Endometrial microvascular endothelial cells (primary cell): ENCODE results near the gene ZC3H12C. TPM values are rescaled to one million over a fixed set of nuclear protein-coding genes. Genes with fewer than 3 reads are reported as not detected.

Experiments
- in situ Hi-C: cut with HindIII; loops from 2 replicates; pipeline ENCODE4 v1.10.0; 2017; ENCODE audit warnings: low sequenced_read_pairs, low pct_unique_long_range_greater_than_20kb; ENCODE audit errors: inconsistent ontology term
- total RNA-seq: library from RNA; depleted of rRNA; stranded (reverse); fragments of >200 nt; gene quantifications from one replicate; pipeline ENCODE4 v1.2.3, GENCODE V29; 2015; ENCODE audit errors: inconsistent ontology term

Gene ZC3H12C
- total RNA-seq, 1 donor from 2014 or later: 8.2 TPM

DNA sequence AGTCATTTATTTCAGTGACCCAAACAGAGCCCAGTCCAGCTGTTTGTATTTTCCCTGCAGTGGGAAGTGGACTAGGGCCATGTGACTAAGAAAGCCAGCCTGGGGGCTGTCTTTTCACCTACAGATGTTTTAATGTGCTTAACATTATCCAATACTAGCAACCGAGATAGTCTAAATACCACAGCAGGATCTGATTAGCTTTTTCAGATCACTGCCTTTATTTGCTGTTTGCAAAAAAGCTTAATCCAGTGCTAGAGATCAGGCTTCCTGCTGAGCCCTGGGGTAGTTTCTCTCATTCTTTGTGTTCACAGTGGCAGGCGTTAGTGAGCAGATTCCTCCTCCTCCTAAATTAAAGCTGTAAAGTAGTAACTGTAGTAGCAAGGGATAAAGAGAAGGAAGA lies 35.0 kb downstream of the ZC3H12C start:
- in situ Hi-C loops: no loop called here

DNA sequence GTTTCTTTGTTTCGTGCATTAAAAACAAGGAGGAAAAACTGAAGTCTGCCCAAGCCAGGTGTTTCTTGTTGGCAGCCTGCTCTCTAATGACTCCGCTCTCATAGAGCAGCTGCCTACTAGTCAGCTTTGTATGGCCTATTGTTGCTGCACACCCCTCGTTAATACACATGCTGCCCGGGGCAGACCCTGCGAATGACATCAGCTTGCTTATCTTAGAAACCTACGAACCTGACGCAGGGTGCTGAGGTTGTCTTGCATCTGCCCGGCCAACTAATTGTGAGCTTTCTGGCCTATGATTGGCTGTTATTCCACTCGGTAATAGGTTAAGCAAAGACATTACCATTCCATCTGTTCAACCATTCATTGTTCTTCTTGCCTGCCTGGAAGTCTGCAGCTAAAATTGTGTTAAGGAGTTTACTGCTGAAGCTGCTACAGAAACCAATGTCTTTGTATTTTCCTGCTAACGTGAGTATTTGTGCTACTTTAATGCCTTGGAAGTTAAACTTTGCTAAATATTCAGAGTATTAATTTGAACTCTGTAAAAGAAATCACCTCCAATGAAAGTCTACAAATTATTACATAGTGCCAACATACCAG lies 37.5 kb downstream of the ZC3H12C start:
- in situ Hi-C loops: no loop called here

DNA sequence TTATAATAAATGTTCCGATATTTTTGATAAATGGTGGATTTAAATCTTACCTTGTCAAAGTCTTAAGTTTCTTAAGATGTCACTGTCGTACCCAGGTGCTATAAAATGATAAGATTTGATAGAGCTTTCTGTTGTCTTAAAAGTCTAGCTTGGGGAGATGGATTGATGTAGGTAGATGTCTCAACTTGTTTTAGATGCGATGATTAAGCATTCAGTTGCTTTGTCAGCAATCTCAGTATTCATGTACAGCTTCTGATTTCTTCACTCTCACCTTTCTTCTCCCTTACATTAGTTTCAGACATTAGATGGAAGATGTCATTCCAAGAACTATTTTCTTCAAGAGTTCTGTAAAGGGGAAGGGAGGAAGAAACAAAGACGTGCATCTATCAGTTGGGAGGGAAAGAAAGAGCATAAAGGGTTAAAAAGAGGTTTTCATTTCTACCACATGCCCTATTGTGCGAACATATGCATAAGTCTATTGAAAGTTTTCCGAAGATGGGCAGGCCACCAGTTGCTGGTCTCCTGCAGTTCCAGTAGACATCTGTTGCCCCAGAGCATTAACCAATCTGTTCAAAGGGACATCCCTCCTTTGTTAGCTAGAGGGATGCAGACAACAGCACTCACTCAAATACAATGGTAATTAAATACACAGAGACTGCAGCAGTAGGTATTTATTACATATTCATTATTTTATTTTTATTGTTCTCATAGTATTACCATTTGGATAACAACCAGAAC lies 38.4 kb downstream of the ZC3H12C start:
- in situ Hi-C loops: no loop called here

DNA sequence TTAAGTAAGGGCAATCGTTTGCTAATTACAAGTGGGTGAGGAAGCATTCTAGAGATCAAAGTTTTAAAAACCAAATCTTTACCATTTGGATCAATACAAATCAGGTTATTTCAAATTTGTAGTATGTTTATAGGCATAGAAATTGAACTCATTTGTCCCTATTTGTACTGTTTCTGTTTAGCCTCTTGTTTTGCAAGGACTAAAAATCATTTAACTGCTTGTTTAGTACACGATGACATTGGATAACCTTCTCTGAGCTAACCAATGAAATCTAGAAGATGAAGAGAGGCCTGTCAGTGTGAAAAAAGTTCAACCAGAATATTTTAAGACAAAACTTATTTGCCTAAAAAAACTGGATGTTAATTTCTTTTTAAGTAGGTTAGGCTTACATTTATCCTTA lies 40.0 kb downstream of the ZC3H12C start:
- in situ Hi-C loops: no loop called here

DNA sequence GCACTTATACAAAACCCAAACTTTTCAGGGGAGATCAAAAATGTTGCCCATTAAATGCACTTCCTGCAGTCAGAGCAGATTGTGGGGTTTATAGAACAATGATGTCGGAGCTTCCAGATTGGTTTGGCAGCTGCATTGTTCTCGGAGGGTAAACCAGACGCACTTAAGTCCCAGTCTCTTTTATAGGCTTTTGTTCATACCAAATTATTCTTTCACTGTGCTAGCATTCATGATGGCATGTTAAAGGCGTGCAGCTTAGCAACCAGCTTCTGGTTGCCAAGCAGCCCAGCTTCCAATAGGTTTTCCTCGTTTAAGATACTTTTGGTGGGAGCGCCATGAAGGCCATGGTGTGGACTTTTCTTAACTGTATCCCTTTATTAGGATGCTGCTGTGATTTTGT lies 40.9 kb downstream of the ZC3H12C start:
- in situ Hi-C loops: no loop called here

DNA sequence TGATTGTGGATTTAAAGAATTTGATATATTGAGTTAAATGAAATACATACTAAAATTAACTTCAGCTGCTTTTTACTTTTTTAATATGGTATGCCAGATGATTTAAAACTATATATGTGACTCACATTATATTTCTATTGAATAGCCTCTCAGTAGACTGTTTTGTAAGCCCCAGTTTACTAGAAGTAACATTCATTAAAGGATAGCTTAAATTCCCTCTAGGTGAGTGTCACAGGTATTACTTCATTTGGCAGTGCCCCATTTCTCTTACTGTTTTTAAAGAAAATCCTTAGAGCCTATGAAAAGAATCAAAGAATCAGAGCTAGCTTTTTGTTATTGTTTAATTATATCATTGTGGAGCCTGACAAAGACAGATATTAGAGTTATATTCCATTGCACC lies 48.6 kb downstream of the ZC3H12C start:
- in situ Hi-C loops: no loop called here

DNA sequence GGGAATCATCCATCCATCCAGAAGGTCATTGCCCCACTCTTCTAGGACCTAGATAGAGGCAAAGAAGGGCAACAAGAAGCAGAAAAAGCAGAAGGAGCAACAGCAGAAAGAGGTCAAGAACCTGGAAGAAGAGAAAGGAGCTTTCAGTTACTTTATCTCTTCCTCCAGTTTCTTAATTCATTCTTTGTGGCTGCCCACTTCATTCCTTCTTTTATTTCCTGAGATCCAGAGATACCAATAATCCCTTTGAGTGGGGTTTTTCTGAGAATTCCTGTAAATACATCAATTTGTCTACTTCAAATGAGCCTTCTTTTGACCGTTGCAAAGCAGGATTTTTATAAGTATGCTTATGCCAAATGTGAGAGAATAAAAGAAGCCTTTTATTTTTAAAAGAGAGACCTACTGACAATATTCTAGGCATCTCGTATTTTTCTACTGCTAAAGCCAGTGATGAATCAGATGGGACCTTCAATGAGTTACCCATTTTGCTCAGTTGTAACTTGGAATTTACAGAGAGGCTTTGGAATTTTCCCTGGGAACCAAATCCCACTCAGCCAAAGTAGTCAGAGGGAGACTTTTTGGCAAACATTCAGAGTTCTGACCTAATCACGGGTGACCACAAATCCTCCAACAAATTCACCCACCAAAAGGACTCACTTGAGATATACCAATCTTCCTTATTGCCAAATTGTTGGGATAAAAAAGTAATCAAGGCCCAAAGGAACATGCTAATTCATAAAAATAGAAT lies 54.9 kb downstream of the ZC3H12C start:
- in situ Hi-C loops: no loop called here

DNA sequence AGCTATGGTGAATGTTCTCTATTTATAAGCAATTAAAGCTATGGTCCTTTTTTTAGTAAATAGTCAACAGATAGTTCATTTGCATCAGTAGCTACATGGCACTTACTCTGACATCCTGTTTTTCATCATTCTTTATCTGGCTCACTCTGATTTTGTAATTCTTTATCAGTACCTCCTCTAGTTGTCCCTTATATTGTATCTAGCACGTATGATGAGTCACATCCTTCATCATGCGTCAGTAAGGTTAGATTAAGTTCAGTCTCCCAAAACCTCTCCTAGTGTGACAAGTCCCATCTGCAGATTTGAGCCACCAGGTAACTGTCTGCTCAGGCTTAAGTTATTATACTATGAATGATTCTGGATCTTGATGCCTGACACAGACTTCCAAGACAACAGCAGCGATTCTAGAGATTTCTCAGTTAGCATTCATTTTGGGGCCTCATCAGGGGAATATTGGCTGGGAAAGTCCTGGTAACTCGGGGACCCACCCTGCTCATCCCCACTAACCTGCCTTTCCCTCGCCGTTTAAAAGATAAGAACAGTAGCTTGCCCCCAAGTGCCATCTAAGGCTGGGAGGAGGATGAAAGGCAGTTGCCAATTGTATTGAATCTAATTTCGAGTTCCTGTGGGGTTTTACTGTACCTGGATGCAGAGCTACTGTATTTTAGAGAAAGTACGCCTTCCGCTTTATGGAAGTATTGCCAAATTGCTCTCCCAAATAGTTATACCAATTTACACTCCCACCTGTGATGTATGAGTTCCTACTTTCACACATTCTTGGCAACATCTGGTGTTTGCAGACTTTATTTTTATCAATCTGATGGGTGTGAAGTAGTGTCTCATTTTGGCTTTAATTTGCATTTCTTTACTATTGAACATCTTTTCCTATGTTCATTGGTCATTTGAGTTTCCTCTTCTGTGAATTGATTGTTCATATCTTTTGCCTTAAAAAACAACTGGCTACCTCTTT lies 55.9 kb downstream of the ZC3H12C start:
- in situ Hi-C loops: no loop called here

DNA sequence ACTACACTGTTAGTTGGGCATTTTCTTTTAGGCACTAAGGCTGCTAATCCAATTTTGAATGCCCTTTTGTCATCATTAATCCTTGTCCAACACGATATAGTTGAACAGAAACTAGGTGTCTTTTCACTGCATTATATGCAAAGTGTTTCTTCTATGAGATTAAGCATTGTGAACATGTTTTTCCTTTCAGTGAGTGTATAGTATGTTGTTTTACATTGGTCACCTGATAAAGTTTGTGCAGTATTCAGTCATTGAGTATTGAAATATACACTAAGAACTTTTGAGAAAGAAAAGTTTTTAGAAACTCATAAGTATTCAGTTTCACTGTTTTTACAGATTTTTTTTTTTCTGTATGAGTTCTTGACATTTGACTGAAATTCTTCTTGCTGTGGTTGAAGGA lies 59.0 kb downstream of the ZC3H12C start:
- in situ Hi-C loops: no loop called here

DNA sequence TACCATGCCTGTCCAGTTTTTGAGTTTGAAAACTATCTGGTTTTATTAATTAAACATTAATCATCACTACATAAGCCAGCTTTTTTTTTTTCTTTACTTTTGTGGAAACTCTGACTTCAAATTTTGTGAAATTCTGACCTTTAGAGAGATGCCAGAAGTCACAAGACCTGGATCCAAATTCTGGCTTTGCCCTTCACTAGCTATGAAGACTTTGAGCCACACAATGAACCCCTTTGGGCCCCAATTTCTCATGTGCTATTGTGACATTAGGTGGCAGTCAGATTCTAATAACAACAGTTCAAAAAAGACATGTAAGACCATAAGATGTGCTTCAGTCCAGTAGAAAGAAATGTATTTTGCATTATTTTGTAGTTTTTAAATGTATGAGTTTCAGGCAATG lies 60.3 kb downstream of the ZC3H12C start:
- in situ Hi-C loops: no loop called here

DNA sequence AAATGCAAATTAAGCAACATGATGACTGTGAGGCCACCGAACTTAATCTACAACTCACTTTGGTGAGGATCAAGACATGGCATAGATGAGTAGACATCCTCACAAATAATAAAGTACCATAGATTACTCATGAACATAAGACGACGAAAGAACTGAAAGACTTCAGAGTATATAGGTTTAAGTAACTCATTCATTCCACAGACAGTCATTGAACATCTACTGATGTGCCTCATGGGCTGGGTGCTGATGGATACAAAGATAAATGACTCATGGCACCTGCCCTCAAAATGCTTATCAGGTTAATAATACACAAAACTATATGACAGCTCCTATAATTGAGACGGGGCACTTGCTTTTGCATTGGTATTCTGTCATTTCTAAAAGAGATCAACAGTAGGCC lies 63.3 kb downstream of the ZC3H12C start:
- in situ Hi-C loops: no loop called here

DNA sequence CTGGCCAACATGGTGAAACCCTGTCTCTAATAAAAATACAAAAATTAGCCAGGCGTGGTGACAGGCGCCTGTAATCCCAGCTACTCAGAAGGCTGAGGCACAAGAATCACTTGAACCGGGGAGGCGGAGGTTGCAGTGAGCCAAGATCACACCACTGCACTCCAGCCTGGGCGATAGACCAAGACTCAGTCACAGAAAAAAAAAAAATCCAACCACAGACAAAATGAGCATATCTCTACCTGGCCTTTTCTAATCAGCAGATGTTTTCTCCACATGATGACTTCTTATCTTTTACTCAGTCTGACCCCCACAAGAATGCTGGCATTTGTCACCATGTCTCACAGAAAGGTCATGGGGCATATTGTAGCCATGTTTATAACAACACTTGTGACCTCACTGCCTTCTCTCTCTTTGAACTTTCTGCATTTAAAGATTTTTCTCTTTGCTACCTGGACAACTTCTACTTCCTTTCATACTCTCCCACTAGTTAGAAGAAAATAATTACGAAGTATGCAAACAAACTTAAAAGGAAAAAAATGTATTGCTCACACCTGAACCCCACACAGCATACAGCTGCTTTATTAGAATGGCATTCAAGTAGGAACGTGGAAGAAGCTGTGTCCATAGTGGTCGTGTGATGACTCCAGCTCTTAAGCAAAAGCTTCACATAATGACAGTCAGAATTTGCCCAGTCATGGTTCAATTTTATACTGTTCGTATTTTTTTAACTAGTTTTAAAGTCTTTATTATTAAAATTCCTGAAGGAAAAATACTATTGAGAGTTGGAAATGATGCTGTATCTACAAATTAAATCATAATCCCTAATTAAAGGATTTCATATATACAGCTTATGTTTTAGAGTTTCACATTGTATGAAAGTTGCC lies 65.4 kb downstream of the ZC3H12C start:
- in situ Hi-C loops: no loop called here

DNA sequence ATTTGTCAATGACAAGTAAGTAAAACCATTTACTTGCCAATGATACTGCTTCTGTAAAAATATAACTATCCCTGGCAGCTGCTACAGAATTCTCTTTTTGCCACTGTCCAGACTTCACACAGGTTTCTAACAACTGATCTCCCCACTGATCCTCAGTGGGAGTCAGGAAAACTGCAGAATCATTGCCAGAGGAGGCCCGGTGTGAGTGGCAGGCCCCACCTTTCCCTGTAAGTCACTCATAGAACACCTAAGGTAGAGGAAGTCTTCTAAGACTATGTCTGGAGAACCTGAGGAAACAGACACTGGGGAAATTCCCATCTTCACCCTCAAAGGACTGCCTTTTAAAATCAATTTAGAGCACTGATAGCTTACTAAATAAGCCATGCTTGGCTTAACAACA lies 66.3 kb downstream of the ZC3H12C start:
- in situ Hi-C loops: no loop called here

DNA sequence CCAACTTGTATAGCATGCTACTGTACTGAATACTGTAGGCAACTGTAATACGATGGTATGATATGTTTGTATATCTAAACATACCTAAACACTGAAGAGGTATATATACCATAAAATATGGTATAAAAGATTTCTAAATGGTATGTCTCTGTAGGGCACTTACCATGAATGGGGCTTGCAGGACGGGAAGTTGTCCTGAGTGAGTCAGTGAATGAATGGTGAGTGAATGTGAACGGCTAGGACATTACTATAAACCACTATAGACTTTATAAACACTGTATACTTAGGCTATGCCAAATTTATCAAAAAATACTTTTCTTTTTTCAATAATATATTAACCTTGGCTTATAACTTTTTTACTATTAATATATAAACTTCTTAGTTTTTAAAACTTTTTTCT lies 66.8 kb downstream of the ZC3H12C start:
- in situ Hi-C loops: no loop called here

DNA sequence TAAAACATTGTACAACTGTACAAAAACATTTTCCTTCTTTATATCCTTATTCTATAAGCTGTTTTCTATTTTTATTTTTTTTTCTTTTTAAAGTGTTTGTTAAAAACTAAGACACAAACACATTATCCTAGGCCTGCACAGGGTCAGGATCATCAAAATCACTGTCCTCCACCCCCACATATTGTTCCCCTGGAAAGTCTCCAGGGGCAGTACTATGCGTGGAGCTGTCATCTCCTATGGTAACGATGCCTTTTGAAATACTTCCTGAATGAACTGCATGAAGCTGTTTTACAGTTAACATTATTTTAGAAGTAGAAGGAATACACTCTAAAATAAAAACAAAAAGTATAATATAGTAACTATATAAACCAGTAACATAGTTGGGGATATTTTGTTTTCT lies 67.2 kb downstream of the ZC3H12C start:
- in situ Hi-C loops: no loop called here

DNA sequence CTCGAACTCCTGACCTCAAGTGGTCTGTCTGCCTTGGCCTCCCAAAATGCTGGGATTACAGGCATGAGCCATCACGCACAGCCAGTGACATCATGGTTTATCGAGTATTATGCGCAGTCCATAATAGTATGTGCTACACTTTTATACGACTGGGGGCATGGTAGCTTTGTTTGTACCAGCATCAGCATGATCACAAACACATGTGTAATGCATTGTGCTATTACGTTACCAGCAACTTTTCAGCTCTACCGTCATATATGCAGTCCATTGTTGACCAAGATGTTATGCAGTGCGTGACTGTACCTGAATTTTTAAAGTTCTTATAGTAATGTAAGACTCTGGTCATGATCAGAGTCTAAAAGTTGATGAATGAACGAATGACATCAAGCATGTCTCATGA lies 67.9 kb downstream of the ZC3H12C start:
- in situ Hi-C loops: no loop called here

DNA sequence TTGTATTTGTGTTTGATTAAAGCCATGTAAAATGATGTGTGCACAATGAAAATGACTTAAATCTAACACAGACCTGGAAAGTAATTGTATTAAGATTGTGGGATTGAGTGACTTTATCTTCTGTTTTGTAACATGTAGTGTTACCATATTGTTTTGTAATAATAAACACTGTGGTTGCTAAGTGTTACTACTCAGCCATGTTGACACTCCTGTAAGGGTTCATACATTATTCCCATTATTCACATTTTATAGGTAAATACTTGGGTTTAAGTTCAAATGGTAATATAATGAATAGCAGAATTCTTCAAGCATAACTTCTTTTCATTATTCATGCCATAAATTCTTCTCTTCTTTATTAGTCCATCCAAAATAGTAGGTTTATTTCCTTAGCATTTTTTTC lies 69.0 kb downstream of the ZC3H12C start:
- in situ Hi-C loops: no loop called here
